Vagina (tissue), 2 donors: ENCODE measurements around the gene DCTD. TPM values are rescaled to one million over a fixed set of nuclear protein-coding genes. Genes with fewer than 3 reads are reported as not detected.

ENCODE experiments used
- DNase-seq, 2 donors: peaks; one replicate each; pipeline ENCODE4 v3.0.0-alpha.2; 2017; ENCODE audit errors: extremely low spot score in 2 of 2
- H3K27ac ChIP-seq: fragments of 200-600 bp; sonication (generic); one replicate; pipeline ENCODE4 v1.5.1; 2019
- H3K27me3 ChIP-seq: fragments of 200-600 bp; sonication (generic); one replicate; pipeline ENCODE4 v1.5.1; 2019
- H3K36me3 ChIP-seq, 2 donors: fragments of 200-600 bp; sonication (generic); one replicate each; pipeline ENCODE4 v1.5.1; 2017 to 2019
- H3K4me1 ChIP-seq: fragments of 200-600 bp; sonication (generic); one replicate; pipeline ENCODE4 v1.5.1; 2019
- H3K4me3 ChIP-seq, 2 donors: fragments of 200-600 bp; sonication (generic); 1 replicate in 1 of 2; 2 replicates in 1 of 2; pipeline ENCODE4 v1.5.1; 2016 to 2019
- H3K9me3 ChIP-seq: fragments of 200-600 bp; sonication (generic); one replicate; pipeline ENCODE4 v1.5.1; 2019
- POLR2A ChIP-seq, 2 donors: fragments of 450-650 bp; IDR thresholded peaks; one replicate each; pipeline ENCODE4 v1.6.1; 2017; ENCODE audit warnings: antibody characterized with exemption in 2 of 2, mild to moderate bottlenecking in 2 of 2, moderate library complexity in 2 of 2
- POLR2AphosphoS5 ChIP-seq, 2 donors: sonication (generic); formaldehyde crosslinking; IDR thresholded peaks; one replicate each; pipeline ENCODE4 v1.9.0; 2017; ENCODE audit warnings: antibody characterized with exemption in 2 of 2, mild to moderate bottlenecking in 2 of 2, low read depth in 1 of 2; ENCODE audit not compliant: insufficient read depth in 1 of 2
- intact Hi-C: fragments of 100-400 bp; cut with DNase I; formaldehyde crosslinking; loops from one replicate; pipeline ENCODE4 v1.15.1; 2023
- total RNA-seq: library from RNA; depleted of rRNA; stranded (reverse); fragments of >200 nt; gene quantifications from one replicate; pipeline ENCODE4 v1.2.3, GENCODE V29; 2016
- TF ChIP-seq, protein P1 (sequence below), 3 experiments: fragments of 450-650 bp in 2 of 3; fragments of 200-600 bp in 1 of 3; sonication (generic) in 1 of 3; IDR thresholded peaks; one replicate each; pipeline ENCODE4 v1.5.1; 2017 to 2019; ENCODE audit warnings: antibody characterized with exemption in 3 of 3, mild to moderate bottlenecking in 2 of 3, moderate library complexity in 2 of 3

DCTD gene
- total RNA-seq, 1 donor from 2014 or later, result 40.0 TPM

DNA sequence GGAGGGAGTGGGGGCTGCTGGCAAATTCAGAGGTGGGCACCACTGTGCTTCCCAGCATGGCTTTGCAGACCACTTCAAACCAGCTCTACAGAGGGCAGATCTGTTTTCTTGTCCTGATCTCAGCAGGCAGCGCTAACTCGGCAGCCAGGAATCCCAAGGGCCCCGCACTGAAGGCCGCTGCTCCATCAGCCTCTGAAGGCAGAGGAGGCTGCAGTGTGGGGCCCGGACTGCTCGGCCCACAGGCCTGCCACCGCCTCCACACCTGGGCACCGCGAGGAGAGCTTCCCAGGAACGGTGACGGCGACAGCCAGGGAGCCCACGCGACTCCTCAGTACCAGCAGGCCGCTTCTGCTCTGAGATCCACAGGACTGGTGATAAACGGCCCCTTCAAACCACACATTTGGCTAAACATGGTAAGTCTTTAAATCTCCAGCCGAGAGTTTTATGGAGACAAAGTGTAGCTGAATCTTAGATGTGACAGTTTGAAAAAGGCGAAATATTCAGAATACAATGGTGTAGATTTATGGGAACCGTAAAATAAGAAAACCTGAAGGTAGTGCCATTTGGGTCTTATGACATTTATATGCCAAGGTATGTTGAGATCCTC, 23.6 kb downstream of the DCTD start:
- H3K27me3 ChIP-seq, result no peaks in the 10 kb centered on the region
- no peak overlapping the region for H3K27ac ChIP-seq
- H3K36me3 ChIP-seq, result peaks cover 2 to 61% of the 10 kb centered on the region in 2 donors
- no peak overlapping the region for H3K4me3 ChIP-seq
- TF ChIP-seq POLR2A (IDR thresholded peaks at IDR 0.05) (no peak), POLR2AphosphoS5 (IDR thresholded peaks at IDR 0.05; ENCODE audit: insufficient read depth in 1 of 2, low read depth in 1 of 2) (no peak)
- TF ChIP-seq, protein P1, sequence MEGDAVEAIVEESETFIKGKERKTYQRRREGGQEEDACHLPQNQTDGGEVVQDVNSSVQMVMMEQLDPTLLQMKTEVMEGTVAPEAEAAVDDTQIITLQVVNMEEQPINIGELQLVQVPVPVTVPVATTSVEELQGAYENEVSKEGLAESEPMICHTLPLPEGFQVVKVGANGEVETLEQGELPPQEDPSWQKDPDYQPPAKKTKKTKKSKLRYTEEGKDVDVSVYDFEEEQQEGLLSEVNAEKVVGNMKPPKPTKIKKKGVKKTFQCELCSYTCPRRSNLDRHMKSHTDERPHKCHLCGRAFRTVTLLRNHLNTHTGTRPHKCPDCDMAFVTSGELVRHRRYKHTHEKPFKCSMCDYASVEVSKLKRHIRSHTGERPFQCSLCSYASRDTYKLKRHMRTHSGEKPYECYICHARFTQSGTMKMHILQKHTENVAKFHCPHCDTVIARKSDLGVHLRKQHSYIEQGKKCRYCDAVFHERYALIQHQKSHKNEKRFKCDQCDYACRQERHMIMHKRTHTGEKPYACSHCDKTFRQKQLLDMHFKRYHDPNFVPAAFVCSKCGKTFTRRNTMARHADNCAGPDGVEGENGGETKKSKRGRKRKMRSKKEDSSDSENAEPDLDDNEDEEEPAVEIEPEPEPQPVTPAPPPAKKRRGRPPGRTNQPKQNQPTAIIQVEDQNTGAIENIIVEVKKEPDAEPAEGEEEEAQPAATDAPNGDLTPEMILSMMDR (IDR thresholded peaks at IDR 0.05), result no peak
- H3K9me3 ChIP-seq, result no peaks in the 10 kb centered on the region
- H3K4me1 ChIP-seq, result no peaks in the 10 kb centered on the region
- DNase-seq, result no peak
- intact Hi-C loops, result no loop called here

DNA sequence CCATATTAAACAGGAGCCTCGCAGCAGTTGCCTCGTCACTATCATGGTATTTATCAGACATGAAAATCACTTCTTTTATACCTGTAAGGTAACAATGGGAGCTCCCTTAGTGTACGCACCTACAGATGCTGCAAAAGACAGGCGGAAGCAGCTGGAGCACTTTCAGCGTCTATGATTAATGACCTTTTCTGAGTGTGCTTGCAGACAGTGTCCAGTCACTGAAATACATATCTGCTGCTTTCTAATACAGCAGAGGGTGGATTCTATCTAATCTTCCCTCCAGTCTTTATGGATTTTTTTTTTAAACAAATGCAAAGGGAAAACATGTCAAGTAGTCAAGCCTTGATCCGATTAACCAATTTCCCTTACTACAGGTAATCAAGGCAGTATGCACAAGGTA, 24.1 kb downstream of the DCTD start:
- peaks cover 2 to 61% of the 10 kb centered on the region in 2 donors for H3K36me3 ChIP-seq

DNA sequence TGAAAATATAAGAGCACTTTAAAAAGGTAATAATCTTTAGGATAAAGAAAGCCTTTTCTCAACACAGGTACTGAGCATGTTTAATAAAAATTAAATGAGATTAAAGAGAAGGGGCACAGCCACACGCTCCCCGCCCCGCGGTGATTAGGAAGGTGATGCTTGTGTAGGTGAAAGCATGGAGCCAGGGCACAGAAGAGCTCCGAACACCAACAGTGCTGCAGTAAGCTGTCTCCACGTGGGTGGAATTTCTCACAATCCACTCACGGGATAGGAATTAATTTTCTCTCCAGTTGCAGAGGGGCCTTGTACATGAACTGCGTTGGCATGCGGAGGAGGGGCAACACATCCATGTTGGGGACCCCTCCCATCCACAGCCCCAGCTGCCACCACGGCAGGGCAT, 27.0 kb downstream of the DCTD start:
- TF ChIP-seq, protein P1 (IDR thresholded peaks at IDR 0.05), result no peak
- TF ChIP-seq POLR2A (IDR thresholded peaks at IDR 0.05) (no peak), POLR2AphosphoS5 (IDR thresholded peaks at IDR 0.05; ENCODE audit: insufficient read depth in 1 of 2, low read depth in 1 of 2) (no peak)
- peaks cover 2 to 55% of the 10 kb centered on the region in 2 donors for H3K36me3 ChIP-seq

More for the DNA sequence above, 24.1 kb downstream of the DCTD start:
- no peak for DNase-seq
- intact Hi-C loops, result no loop called here
- Histone ChIP-seq H3K27me3 (no peaks in the 10 kb centered on the region), H3K4me3 (no peak overlapping the region), H3K9me3 (no peaks in the 10 kb centered on the region), H3K27ac (no peak overlapping the region), H3K4me1 (no peaks in the 10 kb centered on the region)
- no peak for TF ChIP-seq POLR2AphosphoS5 (IDR thresholded peaks at IDR 0.05; ENCODE audit: insufficient read depth in 1 of 2, low read depth in 1 of 2)
- TF ChIP-seq, protein P1 (IDR thresholded peaks at IDR 0.05), result no peak
- no peak for TF ChIP-seq POLR2A (IDR thresholded peaks at IDR 0.05)

DNA sequence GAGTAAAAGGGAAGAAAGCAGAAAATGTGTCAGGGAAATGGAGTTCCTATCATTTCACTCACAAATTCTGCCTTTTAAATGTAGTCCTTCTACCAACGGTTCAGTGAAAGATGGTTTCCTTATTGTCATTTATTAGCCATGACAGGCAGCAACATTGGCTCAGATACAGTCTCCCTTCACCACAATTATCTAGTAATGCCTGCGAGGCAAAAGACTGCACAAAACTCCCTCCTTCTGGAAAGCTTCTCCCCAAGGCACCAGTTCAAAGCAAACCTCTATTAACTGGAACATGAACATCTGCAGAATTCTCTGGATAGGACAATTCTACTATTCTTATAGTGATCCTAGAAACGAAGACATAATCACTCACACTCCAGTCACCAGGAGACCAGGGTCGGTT, 28.3 kb downstream of the DCTD start:
- peaks cover 2 to 49% of the 10 kb centered on the region in 2 donors for H3K36me3 ChIP-seq
- no peak overlapping the region for H3K4me3 ChIP-seq
- no peak for DNase-seq
- H3K27ac ChIP-seq, result no peak overlapping the region
- no peaks in the 10 kb centered on the region for H3K27me3 ChIP-seq
- peaks cover 3% of the 10 kb centered on the region for H3K9me3 ChIP-seq
- H3K4me1 ChIP-seq, result peaks cover 14% of the 10 kb centered on the region
- intact Hi-C loops, result no loop called here
- TF ChIP-seq, protein P1 (IDR thresholded peaks at IDR 0.05), result no peak
- no peak for TF ChIP-seq POLR2A (IDR thresholded peaks at IDR 0.05)
- no peak for TF ChIP-seq POLR2AphosphoS5 (IDR thresholded peaks at IDR 0.05; ENCODE audit: insufficient read depth in 1 of 2, low read depth in 1 of 2)

More for the DNA sequence above, 27.0 kb downstream of the DCTD start:
- no peak for DNase-seq
- H3K27ac ChIP-seq, result no peak overlapping the region
- no peaks in the 10 kb centered on the region for H3K9me3 ChIP-seq
- no peak overlapping the region for H3K4me3 ChIP-seq
- intact Hi-C loops, result no loop called here
- H3K4me1 ChIP-seq, result peaks cover 14% of the 10 kb centered on the region
- no peaks in the 10 kb centered on the region for H3K27me3 ChIP-seq

DNA sequence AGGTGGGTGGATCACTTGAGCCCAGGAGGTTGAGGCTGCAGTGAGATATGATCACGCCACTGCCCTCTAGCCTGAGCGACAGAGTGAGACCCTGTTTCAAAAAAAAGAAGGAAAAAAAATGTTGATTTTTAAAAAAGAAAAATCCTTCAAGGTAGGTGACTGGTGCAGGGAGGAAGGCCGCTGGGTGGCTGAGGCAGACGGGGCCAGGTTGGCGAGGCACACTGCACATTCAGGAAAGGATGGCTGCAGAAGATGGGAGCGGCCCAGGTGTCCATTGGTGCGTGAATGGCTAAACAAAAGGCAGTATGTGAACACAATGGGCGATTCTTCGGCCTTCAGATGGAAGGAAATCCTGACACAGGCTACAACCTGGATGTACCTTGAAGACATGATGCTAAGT, 30.4 kb downstream of the DCTD start:
- TF ChIP-seq POLR2AphosphoS5 (IDR thresholded peaks at IDR 0.05; ENCODE audit: insufficient read depth in 1 of 2, low read depth in 1 of 2), result no peak
- no peaks in the 10 kb centered on the region for H3K27me3 ChIP-seq
- H3K4me3 ChIP-seq, result no peak overlapping the region
- H3K27ac ChIP-seq, result no peak overlapping the region
- peaks cover 14% of the 10 kb centered on the region for H3K4me1 ChIP-seq
- no peak for DNase-seq
- H3K36me3 ChIP-seq, result peaks cover 2 to 31% of the 10 kb centered on the region in 2 donors
- peaks cover 3% of the 10 kb centered on the region for H3K9me3 ChIP-seq
- intact Hi-C loops, result no loop called here
